Measurements from ENCODE around the gene PEPD.

PEPD gene

DNA sequence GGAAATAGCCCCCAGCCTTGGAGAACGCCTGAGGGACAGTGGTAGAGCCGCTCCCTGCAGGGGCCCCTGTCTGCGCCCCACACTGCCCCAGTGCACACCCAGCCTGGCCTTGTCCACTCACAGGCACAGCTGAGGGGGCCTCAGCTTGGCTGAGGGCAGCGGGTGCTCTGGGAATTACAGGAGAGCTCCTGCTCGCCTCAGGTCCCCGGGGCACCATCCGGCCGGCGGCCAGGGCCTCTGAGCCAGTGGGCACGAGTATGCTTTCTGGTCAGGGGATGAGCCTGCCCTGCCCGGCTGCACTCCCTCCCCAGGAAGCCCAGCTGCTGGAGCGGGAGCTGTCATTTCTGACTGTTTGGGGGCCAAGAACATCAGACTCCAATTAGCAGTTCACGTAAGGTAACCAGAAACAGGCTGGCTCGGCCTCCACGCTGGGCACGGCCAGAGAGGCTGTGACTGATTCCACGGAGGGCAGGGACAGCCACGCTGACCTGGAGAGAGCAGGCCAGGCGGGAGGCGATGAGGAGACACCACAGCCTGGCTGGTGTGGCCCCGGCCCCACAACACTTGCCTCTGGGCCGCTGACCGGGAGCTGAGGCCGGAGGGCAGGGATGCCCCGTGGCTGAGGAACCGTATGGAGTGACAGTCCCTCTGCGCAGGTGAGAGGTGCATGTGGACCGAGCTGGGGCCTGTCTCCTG lies 132.7 kb downstream of the PEPD start:
- no peak for DNase-seq (ENCODE audit: low spot score)
- TF ChIP-seq CTCF (IDR thresholded peaks at IDR 0.05; ENCODE audit: extremely low read depth, missing control alignments) = no peak

- no peak for TF ChIP-seq CTCF (IDR thresholded peaks at IDR 0.05; ENCODE audit: extremely low read depth, missing control alignments)
- no peak for DNase-seq (ENCODE audit: low spot score)
These were observed 133.3 kb downstream of the PEPD start for GRCh38 chr19:33388231-33388724.

DNA sequence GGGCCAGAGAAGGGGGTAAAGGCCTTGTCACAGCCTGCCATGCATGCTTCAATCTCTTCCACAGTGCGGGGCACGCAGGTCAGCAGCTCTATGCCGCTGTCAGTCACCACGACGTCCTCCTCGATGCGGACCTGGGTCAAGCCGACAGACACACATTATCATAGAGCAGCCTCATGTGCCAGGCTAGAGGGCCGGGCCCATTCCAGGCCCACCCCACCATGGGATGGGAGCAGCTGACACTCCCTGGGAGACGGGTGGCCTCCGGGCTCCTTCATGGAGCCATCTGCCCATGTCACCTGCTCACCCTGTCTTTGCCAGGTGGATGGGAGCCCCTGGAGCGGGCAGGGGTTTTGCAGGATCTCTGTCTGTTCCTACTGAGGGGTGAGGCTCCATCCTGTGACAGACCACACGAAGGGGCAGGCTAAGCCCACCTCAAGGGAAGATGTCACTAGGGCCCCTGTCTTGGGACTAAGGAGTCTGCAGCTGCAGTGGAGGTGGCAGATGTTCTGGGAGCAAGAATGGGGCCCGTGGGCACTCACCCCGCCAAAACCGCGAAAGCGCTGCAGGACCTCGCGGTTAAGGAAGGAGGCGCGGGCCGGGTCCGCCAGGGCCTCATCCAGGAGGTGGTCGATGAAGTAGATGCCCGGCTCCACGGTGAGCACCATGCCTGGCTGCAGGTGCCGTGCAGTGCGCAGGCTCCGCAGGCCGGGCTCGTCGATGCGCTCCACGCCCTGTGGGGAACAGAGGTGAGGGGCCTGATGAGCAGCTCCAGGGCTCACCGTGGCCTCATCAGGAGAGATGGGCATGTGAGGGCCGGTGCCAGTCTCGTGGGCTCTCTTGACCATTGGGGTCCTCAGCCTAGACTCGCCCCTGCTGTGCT lies 134.0 kb downstream of the PEPD start:
- no peak for TF ChIP-seq CTCF (IDR thresholded peaks at IDR 0.05; ENCODE audit: extremely low read depth, missing control alignments)
- DNase-seq (ENCODE audit: low spot score) = no peak

DNA sequence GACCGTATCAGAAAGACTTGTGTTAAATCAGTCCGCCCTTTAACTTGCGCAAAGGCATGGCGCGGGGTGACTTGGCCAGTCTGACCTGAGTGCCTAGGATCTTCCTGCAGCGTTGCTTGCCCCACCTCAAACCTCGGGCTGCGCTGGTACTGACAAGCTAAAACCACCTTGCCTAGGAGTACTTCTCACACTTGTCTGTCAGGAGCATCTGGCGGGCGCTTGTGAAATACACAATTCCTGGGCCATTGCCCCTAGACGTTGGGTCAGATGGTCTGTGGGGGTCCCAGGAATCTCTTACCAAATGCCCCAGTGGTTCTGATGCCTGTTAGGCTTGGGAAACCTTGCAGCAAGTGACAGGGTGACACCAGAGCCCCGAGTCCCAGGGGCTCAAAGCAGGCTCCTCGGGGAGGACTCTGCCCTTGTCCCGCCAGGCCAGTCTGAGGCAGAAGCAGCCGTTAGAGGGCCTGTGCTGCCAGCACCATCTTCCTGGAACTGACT lies 135.2 kb downstream of the PEPD start:
- TF ChIP-seq CTCF (IDR thresholded peaks at IDR 0.05; ENCODE audit: extremely low read depth, missing control alignments) = no peak
- no peak for DNase-seq (ENCODE audit: low spot score)

GRCh38 chr19:33385956-33386355 lies 135.6 kb downstream of the PEPD start:
- no peak for TF ChIP-seq CTCF (IDR thresholded peaks at IDR 0.05; ENCODE audit: extremely low read depth, missing control alignments)
- DNase-seq (ENCODE audit: low spot score) = no peak

DNA sequence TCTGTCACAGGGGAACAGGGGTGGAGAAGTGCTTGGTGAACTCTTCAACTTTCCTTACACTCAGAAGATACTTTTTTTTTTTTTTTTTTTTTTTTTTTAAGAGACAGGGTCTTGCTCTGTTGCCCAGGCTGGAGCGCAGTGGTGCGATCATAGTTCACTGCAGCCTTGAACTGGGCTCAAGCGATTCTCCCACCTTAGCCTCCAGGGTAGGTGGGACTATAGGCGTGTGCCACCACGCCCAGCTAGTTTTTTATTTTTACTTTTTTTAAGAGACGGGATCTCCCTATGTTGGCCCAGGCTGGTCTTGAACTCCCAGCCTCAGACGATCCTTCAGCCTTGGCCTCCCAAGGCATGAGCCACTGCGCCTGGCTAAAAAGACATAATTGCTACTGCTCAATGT lies 136.6 kb downstream of the PEPD start:
- TF ChIP-seq CTCF (IDR thresholded peaks at IDR 0.05; ENCODE audit: extremely low read depth, missing control alignments) = no peak
- DNase-seq (ENCODE audit: low spot score) = no peak

GRCh38 chr19:33383720-33384292 lies 137.8 kb downstream of the PEPD start:
- TF ChIP-seq CTCF (IDR thresholded peaks at IDR 0.05; ENCODE audit: extremely low read depth, missing control alignments) = no peak
- no peak for DNase-seq (ENCODE audit: low spot score)
